ENCODE measurements around the gene WFDC12.

DNA sequence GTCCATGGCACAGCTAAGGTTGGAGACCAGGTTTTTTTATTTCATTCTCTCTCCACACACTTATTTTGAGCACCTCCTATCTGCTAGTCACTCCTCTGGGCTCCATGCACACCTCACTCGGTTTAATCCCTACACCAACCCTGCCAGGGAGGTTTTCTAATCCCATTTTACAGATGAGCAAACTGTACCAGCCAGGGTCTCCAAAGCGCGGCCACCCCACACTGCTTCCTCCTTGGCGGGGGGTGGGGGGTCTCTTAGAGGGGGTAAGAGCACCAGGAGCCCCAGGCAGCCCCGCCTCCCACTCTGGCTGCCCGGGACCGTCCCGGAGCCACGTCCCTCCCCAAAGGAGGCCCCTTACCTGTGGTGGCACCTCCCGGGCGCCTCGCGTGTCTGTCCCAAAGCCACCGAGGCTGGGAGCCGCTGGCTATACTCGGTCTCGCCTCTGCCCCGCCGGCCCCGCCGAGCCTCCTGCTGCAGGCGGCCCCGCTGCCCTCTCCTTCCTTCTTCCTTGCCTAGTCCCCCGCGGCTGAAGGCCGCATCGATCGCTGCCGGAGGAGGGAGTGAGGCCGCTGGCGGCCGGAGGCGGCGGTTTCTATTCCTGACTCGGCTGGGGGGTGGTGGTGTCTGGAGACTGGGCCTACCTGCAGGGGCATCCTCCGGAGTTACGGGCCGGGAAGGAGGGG is 23.6 kb downstream of the WFDC12 start, which contains the start of gene KCNS1:
- no peak for TF ChIP-seq ZNF274 (IDR thresholded peaks at IDR 0.05; ENCODE audit: low read depth, low read length)
- no peak for TF ChIP-seq SUZ12 (IDR thresholded peaks at IDR 0.05; ENCODE audit: extremely low read depth, insufficient read depth, insufficient read length)
- TF ChIP-seq YY1 (IDR thresholded peaks at IDR 0.05; ENCODE audit: insufficient read depth, insufficient read length): no peak

Data from NT2/D1 (cell line).